Spinal cord (tissue), 10 donors: ENCODE data around the gene CLASP1. TPM values are rescaled to one million over a fixed set of nuclear protein-coding genes. Genes with fewer than 3 reads are reported as not detected.
A peak's percentile ranks its signal among the peaks of the same experiment; 100 is the strongest.
"Not testable (repeated sequence)": the region's sequence is repeated elsewhere in the genome, so short reads cannot be mapped to it uniquely, and the experiment has no call there.

Experiments used
- DNase-seq, 6 donors: peaks; one replicate each; pipeline versions ENCODE4 v3.0.0 to v3.0.0-alpha.2; 2013 to 2015; ENCODE audit warnings: low spot score in 6 of 6, low read depth in 4 of 6
- H3K27ac ChIP-seq: one replicate; pipeline ENCODE4 v1.5.1; 2013; ENCODE audit warnings: low read depth, low read length, control low read depth
- H3K27me3 ChIP-seq: one replicate; pipeline ENCODE4 v1.6.1; 2013; ENCODE audit warnings: low read length; ENCODE audit not compliant: control insufficient read depth, insufficient read depth
- H3K36me3 ChIP-seq: one replicate; pipeline ENCODE4 v1.6.1; 2013; ENCODE audit warnings: low read length; ENCODE audit not compliant: control insufficient read depth, insufficient read depth
- H3K4me1 ChIP-seq: one replicate; pipeline ENCODE4 v1.6.1; 2013; ENCODE audit warnings: low read length; ENCODE audit not compliant: control insufficient read depth, insufficient read depth
- H3K4me3 ChIP-seq: one replicate; pipeline ENCODE4 v1.5.1; 2013; ENCODE audit warnings: low read depth, low read length, control low read depth
- H3K9me3 ChIP-seq: one replicate; pipeline ENCODE4 v1.6.1; 2013; ENCODE audit warnings: low read length; ENCODE audit not compliant: control insufficient read depth, insufficient read depth
- WGBS: methylation state at CpG from one replicate; pipeline ENCODE4 v1.1.5; 2013; ENCODE audit warnings: missing lambda C conversion rate; ENCODE audit not compliant: insufficient coverage; 5-methylcytosine and 5-hydroxymethylcytosine counted together
- polyA plus RNA-seq, 2 donors: library from polyadenylated mRNA; unstranded; fragments of 120-200 nt; gene quantifications; one replicate each; pipeline ENCODE4 v1.2.1, GENCODE V29; 2013; ENCODE audit not compliant: insufficient read length in 2 of 2
- total RNA-seq, 2 donors: library from RNA; depleted of rRNA in 1 of 2; stranded (reverse); fragments of 120-200 nt in 1 of 2; fragments of >200 nt in 1 of 2; gene quantifications; one replicate each; pipeline versions ENCODE4 v1.2.3 to v1.2.4, GENCODE V29; 2013 to 2014
- donor health status: healthy.

The CLASP1 gene
- total and polyA plus RNA-seq, 4 donors, result 51.7 to 98.2 (median 62.8) TPM

DNA sequence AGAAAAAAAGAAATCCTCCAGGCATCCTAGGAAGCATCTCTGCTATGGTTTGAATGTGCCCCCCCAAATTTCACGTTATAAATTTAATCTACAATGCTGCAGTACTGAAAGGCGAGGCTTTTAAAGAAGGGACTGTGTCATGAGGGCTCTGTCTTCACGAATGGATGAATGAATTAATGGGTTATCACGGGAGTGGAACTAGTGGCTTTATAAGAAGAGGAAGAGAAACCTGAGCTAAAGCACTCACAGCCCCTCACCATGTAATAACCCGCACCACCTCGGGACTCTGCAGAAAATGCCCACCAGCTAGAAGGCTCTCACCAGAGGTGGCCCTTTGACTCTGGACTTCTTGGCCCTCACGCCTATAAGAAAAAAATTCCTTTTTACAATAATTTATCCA, 90.9 kb downstream of the CLASP1 start:
- Histone ChIP-seq H3K9me3 (no peaks in the 10 kb centered on the region), H3K27ac (no peak overlapping the region), H3K4me1 (peaks cover 3% of the 10 kb centered on the region), H3K36me3 (no peaks in the 10 kb centered on the region), H3K27me3 (no peaks in the 10 kb centered on the region), H3K4me3 (no peak overlapping the region)
- WGBS, result no CpG with 5 or more reads among the region's 7 CpGs
- peak in 1 of 6 donors; percentile 39 for DNase-seq

DNA sequence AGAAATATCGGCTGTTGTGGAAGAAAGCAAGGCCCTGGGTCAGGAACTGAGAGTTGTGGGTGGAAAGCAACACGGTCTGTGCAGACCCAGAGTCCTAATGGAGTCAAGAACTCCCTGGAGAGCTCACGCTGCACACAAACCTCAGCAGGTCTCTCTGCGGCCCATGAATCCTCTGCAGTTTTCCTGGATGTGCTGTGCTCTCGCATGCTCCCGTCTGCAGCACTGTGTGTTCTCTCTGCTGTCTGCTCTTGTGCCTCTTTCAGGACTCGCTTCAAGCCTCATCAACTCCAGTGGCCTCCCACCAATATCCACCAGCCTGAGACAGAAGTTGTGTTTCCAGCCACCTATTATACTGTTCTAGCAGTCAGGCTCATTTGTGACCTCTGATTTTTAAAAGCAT, 94.3 kb downstream of the CLASP1 start:
- no peak overlapping the region for H3K4me3 ChIP-seq
- DNase-seq, result peak in 1 of 6 donors; percentile 52

DNA sequence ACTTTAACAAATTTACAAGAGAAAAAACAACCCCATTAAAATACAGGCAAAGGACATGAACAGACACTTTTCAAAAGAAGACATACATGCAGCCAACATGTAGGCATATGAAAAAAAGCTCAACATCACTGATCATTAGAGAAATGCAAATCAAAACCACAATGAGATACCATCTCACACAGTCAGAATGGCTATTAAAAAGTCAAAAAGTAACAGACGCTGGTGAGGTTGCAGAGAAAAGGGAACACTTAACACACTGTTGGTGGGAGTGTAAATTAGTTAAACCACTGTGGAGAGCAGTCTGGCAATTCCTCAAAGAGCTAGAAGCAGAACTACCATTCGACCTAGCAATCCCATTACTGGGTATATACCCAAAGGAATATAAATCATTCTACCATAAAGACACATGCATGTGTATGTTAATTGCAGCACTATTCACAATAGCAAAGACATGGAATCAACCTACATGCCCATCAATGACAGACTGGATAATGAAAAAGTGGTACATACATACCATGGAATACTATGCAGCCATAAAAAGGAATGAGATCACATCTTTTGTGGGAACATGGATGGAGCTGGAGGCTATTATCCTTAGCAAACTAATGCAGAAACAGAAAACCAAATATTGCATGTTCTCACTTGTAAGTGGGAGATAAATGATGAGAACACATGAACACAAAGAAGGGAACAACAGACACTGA, 96.6 kb downstream of the CLASP1 start:
- DNase-seq, H3K27ac ChIP-seq, H3K27me3 ChIP-seq, H3K9me3 ChIP-seq, H3K36me3 ChIP-seq, H3K4me1 ChIP-seq, H3K4me3 ChIP-seq: not testable (repeated sequence)
- WGBS, result no CpG with 5 or more reads among the region's 2 CpGs

More for the DNA sequence above, 94.3 kb downstream of the CLASP1 start:
- no peak overlapping the region for H3K27ac ChIP-seq
- H3K4me1 ChIP-seq, result peaks cover 3% of the 10 kb centered on the region
- WGBS, result 65% methylated on average over 7 of the region's 7 CpGs
- H3K27me3 ChIP-seq, result no peaks in the 10 kb centered on the region
- H3K9me3 ChIP-seq, result no peaks in the 10 kb centered on the region
- H3K36me3 ChIP-seq, result no peaks in the 10 kb centered on the region

DNA sequence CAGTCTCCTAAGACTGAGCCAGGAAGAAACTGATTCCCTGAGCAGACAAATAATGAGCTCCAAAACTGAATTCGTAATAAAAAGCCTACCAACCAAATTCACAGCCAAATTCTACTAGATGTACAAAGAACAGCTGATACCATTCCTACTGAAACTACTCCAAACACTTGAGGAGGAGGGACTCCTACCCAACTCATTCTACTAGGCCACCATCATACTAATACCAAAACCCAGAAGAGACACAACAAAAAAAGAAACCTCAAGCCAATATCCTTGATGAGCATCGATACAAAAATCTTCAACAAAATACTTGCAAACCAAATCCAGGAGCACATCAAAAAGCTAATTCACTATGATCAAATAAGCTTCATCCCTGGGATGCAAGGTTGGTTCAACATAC, 98.6 kb downstream of the CLASP1 start:
- no peak for DNase-seq
- Histone ChIP-seq H3K27me3 (no peaks in the 10 kb centered on the region), H3K36me3 (no peaks in the 10 kb centered on the region), H3K27ac (no peak overlapping the region), H3K4me3 (no peak overlapping the region), H3K9me3 (peaks cover 4% of the 10 kb centered on the region), H3K4me1 (no peaks in the 10 kb centered on the region)
- WGBS, result 100% methylated on average over 1 of the region's 2 CpGs

DNA sequence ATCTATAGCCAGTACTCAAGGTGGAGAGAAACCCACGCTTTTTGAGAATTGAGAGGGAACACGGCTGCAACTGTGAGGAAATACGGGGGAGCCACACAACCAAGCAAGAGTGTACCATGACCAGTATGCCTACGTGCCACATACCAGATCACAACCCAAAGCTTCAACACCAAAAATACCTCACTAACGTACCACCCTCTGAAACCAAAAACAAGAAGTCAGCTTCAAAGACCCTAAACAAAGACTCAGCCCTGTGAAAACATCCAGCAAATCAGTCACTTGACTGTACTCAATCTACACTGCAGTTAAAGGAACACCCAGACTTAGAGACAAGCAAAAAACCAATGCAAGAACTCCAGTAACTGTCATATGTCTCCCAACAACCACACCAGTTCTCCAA, 101.6 kb downstream of the CLASP1 start:
- WGBS, result 97% methylated on average over 5 of the region's 5 CpGs
- no peak for DNase-seq

DNA sequence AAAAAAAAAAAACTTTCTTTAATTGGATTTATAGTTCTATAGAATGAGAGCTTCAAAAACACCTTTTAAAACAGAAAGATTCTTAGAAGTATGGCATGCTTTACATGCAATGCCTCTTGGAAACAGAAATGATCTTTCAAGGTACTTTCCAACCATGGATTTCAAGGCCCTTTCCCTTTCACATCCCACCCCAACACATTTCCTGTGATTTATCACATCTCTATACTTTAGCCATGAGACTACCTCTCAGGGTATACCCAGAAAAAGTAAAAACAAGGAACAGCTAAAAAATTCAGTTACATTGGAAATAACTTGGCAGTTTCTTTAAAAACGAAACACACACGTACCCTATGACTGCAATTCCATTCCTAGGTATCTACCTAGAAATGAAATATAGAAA, 103.3 kb downstream of the CLASP1 start:
- no peaks in the 10 kb centered on the region for H3K27me3 ChIP-seq
- H3K9me3 ChIP-seq, result peaks cover 4% of the 10 kb centered on the region
- H3K4me1 ChIP-seq, result peaks cover 3% of the 10 kb centered on the region
- H3K27ac ChIP-seq, result peak overlapping the region; percentile 47
- DNase-seq, result no peak
- no CpG with 5 or more reads among the region's 2 CpGs for WGBS
- no peaks in the 10 kb centered on the region for H3K36me3 ChIP-seq
- no peak overlapping the region for H3K4me3 ChIP-seq

More for the DNA sequence above, 101.6 kb downstream of the CLASP1 start:
- Histone ChIP-seq H3K4me1 (no peaks in the 10 kb centered on the region), H3K9me3 (peaks cover 4% of the 10 kb centered on the region), H3K4me3 (no peak overlapping the region), H3K36me3 (no peaks in the 10 kb centered on the region), H3K27me3 (no peaks in the 10 kb centered on the region), H3K27ac (no peak overlapping the region)

DNA sequence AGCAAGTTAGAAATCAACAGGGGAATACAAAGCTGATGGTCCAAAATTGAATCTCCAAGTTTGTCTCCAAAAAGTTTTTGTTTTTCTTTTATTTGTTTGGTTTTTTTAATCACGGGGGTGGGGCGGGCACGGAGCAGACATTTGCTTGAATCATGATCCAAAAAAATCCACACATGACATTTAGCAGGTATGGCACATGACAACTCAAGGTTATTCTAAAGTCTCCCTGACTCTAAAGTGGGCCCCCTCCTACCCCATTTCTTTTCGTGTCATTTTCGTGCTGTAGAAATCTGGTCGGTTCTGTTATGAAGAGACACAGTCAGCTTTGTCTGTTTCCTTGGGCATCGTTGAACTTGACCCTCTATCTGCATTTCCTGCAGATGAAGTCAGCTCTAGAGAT, 104.0 kb downstream of the CLASP1 start:
- no peak for DNase-seq
- H3K27me3 ChIP-seq, result no peaks in the 10 kb centered on the region
- 48% methylated on average over 3 of the region's 7 CpGs for WGBS

DNA sequence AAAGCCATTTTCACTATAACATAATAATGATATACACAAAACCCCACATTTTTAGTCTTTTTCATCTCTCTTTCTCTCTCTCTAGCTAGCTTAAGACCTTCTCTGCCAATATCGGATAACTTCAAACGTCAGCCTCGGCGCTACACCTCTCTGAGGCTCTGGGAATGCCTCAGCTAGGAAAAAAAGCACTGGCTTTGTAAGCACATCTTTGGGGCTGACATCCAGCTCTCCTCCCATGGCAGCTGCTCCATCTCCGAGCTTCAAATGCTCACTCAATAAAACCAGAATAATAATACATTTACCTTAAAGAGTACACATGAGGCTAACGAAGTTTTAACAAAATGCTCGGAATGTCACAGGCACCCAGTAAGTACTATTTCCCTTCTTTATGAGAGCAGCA, 107.8 kb downstream of the CLASP1 start:
- Histone ChIP-seq H3K27me3 (no peaks in the 10 kb centered on the region), H3K4me3 (no peak overlapping the region), H3K4me1 (peaks cover 3% of the 10 kb centered on the region), H3K27ac (no peak overlapping the region), H3K36me3 (no peaks in the 10 kb centered on the region), H3K9me3 (no peaks in the 10 kb centered on the region)
- 26% methylated on average over 4 of the region's 7 CpGs for WGBS
- DNase-seq, result peak in 1 of 6 donors; percentile 38

More for the DNA sequence above, 104.0 kb downstream of the CLASP1 start:
- Histone ChIP-seq H3K36me3 (no peaks in the 10 kb centered on the region), H3K9me3 (peaks cover 4% of the 10 kb centered on the region), H3K4me1 (peaks cover 3% of the 10 kb centered on the region), H3K27ac (no peak overlapping the region), H3K4me3 (no peak overlapping the region)

DNA sequence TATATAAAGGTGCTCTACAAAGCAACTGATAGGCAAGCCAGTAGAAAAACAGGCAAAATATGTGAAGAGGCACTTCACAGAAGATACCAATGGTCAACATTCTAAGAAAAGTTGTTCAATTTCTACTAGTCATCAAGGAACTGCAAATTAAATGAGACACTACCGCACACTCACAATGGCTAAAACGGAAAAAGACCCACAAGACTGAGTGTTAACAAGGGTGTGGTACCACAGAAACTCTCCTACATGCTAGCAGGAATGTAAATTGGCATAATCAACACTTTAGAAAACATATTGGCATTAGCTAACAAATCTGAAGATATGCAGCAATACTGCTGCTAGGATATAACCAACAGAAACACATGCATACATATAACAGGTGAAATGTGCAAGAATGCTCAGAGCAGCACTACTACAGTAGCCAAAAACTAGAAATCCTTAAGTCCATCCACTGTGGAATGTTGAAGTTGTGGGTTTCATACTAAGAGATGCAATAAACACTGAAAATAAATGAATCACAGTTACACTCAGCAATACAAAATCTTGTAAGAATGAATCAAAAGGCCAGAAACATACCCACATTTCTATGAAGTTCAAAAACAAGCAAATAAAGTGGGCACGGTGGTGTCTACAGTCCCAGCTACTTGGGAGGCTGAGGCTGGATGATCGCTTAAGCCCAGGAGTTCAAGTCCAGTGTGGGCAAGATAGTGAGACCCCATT, 109.4 kb downstream of the CLASP1 start:
- Histone ChIP-seq H3K4me1 (peaks cover 3% of the 10 kb centered on the region), H3K4me3 (no peak overlapping the region), H3K9me3 (no peaks in the 10 kb centered on the region), H3K27ac (no peak overlapping the region), H3K27me3 (no peaks in the 10 kb centered on the region), H3K36me3 (peaks cover 2% of the 10 kb centered on the region)
- WGBS, result no CpG with 5 or more reads among the region's 4 CpGs
- DNase-seq, result no peak
